Retinal pigment epithelial cell (primary cell): ENCODE results near the gene PADI1.

Experiments used
- DNase-seq: peaks from one replicate; pipeline ENCODE4 v3.0.0-alpha.2; 2010; ENCODE audit warnings: low read depth
- H3K4me3 ChIP-seq: 2 replicates; pipeline ENCODE4 v1.5.1; 2011; ENCODE audit warnings: mild to moderate bottlenecking, low read length, control low read depth, moderate library complexity
- CTCF ChIP-seq: conservative IDR thresholded peaks from 2 replicates; pipeline ENCODE4 v1.5.1; 2011; ENCODE audit warnings: low read depth, low read length, control low read depth, inconsistent platforms

PADI1 gene

GRCh38 chr1:17162941-17163340, 42.0 kb upstream of the PADI1 start:
- no peak for TF ChIP-seq CTCF
- H3K4me3 ChIP-seq, result no peak overlapping the region
- DNase-seq, result no peak

GRCh38 chr1:17163371-17163770, 41.6 kb upstream of the PADI1 start:
- TF ChIP-seq CTCF, result no peak
- no peak overlapping the region for H3K4me3 ChIP-seq
- no peak for DNase-seq

GRCh38 chr1:17163789-17164666, 40.9 kb upstream of the PADI1 start:
- TF ChIP-seq CTCF, result no peak
- H3K4me3 ChIP-seq, result no peak overlapping the region
- no peak for DNase-seq

GRCh38 chr1:17165823-17166222, 39.1 kb upstream of the PADI1 start:
- DNase-seq, result no peak
- H3K4me3 ChIP-seq, result no peak overlapping the region
- no peak for TF ChIP-seq CTCF

GRCh38 chr1:17167041-17167785, 37.7 kb upstream of the PADI1 start:
- no peak for DNase-seq
- no peak for TF ChIP-seq CTCF
- no peak overlapping the region for H3K4me3 ChIP-seq

GRCh38 chr1:17167786-17168090, 37.2 kb upstream of the PADI1 start:
- H3K4me3 ChIP-seq, result no peak overlapping the region
- TF ChIP-seq CTCF, result no peak
- no peak for DNase-seq
